ENCODE data around the gene SLC8A3.

The SLC8A3 gene

DNA sequence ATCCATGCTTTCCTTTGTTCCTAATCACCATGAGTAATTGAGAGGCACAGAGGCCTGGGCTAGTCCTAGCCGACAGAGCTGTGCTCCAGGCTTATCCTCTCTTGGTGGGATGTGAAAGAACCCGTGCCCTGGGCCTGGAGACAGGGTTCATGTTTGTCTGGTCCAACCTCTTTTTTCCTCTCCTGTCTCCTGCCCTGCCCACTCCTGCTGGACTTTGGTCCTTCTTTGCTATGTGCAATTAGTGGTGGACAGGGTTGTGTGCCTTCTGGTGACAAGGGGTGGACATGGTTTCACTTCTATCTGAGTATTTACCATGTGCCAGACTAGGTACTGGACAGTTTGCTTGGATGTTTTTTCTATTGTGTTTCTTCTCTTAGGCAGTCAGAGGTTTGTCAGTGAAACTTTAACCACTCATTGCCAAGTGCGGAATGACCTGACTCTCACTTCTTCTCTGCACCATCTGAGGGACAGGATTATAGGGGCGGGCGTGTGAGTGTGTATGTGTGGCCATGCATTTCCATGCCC lies 183.4 kb downstream of the SLC8A3 start:
- in situ Hi-C loops (cut with HindIII; ENCODE audit: low sequenced_read_pairs) = no loop called here

DNA sequence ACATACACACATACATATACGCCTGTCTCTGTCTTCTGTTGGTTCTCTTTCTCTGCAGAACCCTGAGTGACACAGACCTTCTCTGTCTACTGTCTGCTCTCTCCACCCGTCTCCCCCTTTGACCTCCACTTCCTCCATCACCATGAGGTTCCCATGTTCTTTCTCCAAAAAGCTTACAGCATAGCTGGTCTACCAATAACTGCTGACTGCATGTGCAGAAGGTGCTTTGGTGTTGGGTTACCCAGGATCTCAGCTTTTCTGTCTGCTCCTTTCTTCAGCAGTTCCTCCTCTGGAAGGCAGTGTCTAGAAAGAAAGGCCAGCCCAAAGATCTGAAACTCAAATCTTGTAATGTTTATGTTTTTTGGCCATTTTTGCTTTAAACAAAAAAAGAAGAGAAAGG lies 184.0 kb downstream of the SLC8A3 start:
- in situ Hi-C loops (cut with HindIII; ENCODE audit: low sequenced_read_pairs) = no loop called here

DNA sequence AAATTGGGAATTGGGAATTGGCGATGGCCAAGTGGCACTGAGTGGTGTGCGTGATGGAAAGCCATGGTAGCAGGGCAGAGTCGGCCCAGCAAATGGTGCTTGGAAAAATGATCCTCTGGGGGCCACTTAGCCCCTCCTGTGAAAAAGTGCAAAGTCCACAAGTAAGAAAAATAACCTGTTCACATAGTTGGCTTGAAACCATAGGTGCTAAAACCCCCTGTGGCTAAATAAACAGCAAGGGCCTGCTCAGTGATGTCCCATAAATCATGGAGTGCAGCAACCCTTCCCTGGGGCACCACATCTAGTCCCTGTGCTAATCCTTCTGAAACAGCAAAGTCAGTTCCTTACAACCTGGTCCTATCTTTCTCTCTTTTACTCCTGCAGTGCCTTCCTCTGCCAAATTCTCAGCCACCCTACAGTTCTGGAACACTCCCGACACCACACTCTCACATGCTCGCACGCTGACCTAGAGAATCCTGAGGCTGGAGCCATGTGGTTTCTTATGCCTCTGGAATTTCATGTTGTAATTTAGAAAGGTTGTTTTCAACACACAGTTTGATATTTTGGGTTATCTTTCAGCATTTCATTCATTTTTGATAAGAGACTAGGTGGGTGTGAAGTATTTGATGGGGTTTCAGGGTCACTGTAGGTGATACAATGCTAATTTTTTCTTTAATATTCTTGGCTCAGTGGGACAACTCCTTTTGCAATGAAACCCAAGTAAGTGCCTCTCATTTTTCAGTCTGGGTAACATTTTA lies 186.0 kb downstream of the SLC8A3 start:
- in situ Hi-C loops (cut with HindIII; ENCODE audit: low sequenced_read_pairs) = no loop called here

DNA sequence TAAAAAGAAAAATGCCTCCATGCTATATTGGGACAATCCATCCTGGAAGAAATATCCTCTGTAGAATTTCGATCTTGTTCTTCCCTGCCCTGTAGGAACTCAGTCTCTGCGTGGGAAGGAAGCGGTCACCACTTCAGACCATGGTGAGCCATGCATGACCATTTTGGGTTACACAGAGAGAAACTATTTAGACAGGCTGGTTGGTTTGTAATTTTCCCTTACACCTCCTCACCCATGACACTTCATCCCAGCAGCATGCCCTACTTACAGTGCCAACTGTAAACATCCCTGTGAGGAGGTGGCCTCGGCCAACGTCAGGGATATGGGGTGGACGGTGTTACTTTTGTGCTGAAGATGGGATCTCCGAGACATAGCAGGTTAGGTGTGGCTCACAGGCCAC lies 188.2 kb downstream of the SLC8A3 start:
- in situ Hi-C loops (cut with HindIII; ENCODE audit: low sequenced_read_pairs) = no loop called here

DNA sequence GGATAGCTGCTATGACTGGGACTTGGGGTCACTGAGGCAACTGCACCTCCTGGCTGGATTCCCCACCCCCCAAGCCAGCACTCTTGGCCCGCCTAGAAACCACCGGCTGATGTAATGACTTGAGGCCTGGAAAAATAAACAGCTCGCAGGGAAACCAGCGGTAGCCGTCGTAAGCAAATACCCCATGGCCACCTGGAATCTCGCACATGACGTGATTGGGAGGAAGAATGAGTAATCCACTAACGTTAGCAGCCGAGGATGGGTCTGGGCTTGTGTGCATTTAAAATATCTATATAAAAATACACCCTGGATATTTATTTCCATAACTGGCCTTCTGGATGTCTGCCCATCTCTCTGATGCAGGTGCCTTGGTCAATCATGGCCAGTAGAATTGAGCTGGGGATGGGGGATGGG lies 189.5 kb downstream of the SLC8A3 start:
- in situ Hi-C loops (cut with HindIII; ENCODE audit: low sequenced_read_pairs) = no loop called here

DNA sequence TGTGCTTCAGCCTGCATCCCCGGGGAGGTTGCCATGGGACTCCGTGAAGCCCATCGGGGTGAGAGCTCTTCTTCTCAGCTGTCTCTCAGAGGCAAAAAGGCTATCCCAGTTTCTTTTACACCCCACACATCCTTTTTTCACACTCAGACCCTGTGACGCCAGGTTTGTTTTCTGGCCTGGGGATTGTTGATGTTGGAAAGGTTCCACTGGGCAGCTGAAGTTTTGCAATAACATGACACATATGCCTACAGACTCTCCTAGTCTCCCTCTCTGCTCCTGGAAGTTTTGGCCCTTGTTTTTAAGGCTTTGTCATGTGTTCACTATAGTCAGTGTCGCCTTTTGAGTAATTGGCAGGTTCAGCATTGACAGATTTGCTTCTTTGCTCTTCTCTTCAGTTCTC lies 190.9 kb downstream of the SLC8A3 start:
- in situ Hi-C loops (cut with HindIII; ENCODE audit: low sequenced_read_pairs) = no loop called here

DNA sequence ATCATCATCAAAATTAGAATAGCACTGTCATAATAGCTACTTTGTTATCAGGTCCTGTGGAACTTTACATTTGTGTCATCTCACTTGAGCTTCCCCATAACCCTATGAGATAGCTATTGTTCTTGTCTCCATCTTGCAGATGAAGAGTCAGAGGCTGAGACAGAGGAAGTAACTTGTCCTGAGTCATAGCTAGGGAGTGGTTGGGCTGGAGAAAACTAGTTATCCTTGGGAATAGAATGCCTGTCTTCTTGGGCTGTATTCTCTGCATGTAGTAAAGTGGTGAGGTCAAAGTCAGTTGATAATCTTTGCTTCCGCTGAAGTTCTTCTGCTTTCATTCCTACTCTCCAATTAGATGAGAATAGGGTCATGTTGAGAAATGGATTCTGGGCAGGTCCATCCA lies 192.5 kb downstream of the SLC8A3 start:
- in situ Hi-C loops (cut with HindIII; ENCODE audit: low sequenced_read_pairs) = no loop called here

Data from endothelial cell of hepatic sinusoid (primary cell).